GM10266 (cell line): ENCODE results near the gene GIT2.

ENCODE experiments used
- DNase-seq: peaks from one replicate; pipeline ENCODE4 v3.0.0; 2012; ENCODE audit errors: extremely low spot score
- CTCF ChIP-seq: IDR thresholded peaks from 2 replicates; pipeline ENCODE4 v1.5.1; 2012; ENCODE audit warnings: mild to moderate bottlenecking, low read depth; ENCODE audit not compliant: control insufficient read depth, insufficient read depth; ENCODE audit errors: missing control alignments

Gene GIT2

DNA sequence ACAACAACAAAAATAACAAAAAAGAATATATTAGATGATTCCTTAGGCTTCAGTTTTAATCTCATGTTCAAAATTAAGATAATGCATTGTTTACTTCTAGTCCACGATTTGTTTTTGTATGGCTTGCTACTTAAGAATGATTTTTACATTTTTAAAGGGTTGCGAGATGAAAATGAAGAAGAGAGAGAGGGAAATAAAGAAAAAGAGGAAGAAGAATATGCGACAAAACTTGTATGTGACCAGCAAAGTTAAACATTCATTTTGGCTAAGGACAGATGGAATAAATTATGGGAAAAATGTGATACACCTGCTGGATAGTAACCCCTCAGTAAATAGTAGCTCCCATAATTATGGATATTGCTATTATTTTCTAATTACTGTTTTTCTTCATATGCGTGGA is 1.2 kb upstream of the GIT2 start:
- no peak for DNase-seq
- no peak for TF ChIP-seq CTCF

- no peak for DNase-seq
- no peak for TF ChIP-seq CTCF
Measured at GRCh38 chr12:109996483-109996853, 300 bp upstream of the GIT2 start.

GRCh38 chr12:109995361-109995685 is 845 bp downstream of the GIT2 start:
- no peak for DNase-seq
- no peak for TF ChIP-seq CTCF

DNA sequence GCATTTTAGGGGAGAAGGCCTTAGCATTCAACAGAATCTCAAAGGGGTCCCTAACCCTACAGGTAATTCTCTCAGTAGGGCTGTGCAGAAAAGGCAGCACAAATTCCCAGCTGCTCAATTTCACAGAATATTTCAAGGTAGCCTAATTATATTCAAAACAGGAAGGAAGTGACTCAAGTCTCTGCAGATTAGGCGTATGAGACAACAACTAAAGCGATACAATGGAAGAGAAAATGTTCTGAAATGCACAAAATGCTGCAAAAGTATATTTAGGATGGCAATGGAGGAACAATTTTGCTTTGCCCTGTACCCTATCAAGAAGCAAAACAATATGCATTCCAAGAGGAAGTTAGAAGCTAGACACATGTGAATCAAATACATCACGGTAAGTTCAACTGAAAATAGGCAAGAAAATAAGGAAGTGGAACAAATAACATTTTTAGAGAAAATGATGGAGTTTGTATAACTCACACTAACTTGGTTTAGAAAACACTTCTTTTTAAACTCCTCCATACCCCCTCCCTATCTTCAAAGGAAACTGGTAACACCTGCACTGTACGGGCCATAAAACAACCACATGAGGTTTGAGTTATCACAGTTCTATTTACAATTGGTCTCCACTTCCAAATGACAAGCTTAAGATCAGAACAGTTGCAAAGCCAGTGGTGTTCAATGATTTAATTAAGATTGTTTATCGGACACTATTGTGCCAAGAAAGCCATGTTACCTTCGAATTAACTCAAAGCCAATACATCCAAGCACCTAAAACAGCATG is 1.6 kb downstream of the GIT2 start:
- DNase-seq, result no peak
- no peak for TF ChIP-seq CTCF

- TF ChIP-seq CTCF, result no peak
- DNase-seq, result no peak
Measured at GRCh38 chr12:109993091-109993490, 3.1 kb downstream of the GIT2 start.

DNA sequence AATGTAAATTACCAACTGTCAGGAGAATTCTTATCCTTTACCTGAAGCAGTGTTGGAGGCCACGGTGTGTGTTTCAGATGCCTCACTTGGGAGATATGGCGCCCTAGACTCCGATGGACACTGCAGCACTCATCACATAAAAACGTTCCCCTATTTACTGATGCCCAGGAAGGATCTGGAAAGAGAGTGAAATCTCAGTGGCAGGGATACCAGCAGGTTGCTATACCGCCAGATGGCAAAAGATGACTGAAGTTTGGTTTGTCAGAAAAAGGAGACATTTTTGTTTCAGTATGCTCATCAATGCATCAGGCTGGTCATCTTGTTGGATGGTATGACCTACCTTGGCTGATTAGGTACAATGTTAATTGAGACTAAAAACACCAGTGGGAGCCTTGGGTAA is 4.6 kb downstream of the GIT2 start:
- TF ChIP-seq CTCF, result no peak
- DNase-seq, result no peak

GRCh38 chr12:109989380-109989779 is 6.8 kb downstream of the GIT2 start:
- DNase-seq, result no peak
- TF ChIP-seq CTCF, result no peak
